ENCODE results near the gene CCNK.

Gene CCNK

DNA sequence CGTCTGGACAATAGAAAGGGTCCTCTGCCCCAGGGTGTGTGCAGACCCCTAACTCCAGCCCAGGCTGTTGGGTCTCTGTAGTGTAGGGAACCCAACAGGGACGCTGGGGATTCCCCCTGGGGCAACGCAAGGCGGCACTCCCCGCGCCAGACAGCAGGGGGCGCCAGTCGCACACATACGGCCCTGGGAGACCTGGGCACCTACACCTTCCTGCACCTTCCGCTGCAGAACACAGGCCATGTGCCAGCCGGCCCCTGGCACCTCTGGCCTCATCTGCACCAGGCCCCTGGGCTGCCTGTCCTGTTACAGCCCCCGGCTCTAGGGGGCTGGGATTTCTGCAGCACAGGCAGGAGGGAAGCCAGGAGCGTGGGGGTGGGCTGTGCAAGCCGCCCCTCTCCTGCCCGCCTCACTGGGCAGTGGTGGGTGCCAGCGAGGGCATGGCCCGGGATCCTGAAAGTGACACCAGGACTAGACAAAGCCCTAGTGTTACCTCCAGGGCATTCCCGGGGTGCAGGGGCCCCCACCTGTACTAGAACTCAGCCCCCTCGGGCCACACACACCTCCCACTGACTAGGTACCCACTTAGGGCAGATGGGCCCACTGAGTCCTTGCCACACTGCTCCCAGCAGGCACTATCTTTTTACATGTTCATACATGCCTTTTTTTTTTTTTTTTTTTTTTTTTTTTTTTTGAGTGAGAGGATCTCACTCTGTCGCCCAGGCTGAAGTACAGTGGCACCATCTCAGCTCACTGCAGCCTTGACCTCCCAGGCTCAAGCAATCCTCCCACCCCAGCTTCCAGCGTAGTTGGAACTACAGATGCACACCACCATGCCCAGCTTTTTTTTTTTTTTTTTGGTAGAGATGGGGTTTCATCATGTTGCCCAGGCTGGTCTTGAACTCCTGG lies 37.5 kb downstream of the CCNK start:
- peak; percentile 78 for ATAC-seq
- no peak for TF ChIP-seq ZNF70 (CRISPR knock-in tag; IDR thresholded peaks at IDR 0.05)
- TF ChIP-seq CSDC2 (CRISPR knock-in tag; IDR thresholded peaks at IDR 0.05), result no peak
- TF ChIP-seq ESRRG (CRISPR knock-in tag; IDR thresholded peaks at IDR 0.05), result no peak
- TF ChIP-seq, protein P1, sequence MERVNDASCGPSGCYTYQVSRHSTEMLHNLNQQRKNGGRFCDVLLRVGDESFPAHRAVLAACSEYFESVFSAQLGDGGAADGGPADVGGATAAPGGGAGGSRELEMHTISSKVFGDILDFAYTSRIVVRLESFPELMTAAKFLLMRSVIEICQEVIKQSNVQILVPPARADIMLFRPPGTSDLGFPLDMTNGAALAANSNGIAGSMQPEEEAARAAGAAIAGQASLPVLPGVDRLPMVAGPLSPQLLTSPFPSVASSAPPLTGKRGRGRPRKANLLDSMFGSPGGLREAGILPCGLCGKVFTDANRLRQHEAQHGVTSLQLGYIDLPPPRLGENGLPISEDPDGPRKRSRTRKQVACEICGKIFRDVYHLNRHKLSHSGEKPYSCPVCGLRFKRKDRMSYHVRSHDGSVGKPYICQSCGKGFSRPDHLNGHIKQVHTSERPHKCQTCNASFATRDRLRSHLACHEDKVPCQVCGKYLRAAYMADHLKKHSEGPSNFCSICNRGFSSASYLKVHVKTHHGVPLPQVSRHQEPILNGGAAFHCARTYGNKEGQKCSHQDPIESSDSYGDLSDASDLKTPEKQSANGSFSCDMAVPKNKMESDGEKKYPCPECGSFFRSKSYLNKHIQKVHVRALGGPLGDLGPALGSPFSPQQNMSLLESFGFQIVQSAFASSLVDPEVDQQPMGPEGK (CRISPR knock-in tag; IDR thresholded peaks at IDR 0.05; ENCODE audit: borderline replicate concordance), result no peak
- TF ChIP-seq ZFP30 (CRISPR knock-in tag; IDR thresholded peaks at IDR 0.05), result no peak
- TF ChIP-seq, protein P2, sequence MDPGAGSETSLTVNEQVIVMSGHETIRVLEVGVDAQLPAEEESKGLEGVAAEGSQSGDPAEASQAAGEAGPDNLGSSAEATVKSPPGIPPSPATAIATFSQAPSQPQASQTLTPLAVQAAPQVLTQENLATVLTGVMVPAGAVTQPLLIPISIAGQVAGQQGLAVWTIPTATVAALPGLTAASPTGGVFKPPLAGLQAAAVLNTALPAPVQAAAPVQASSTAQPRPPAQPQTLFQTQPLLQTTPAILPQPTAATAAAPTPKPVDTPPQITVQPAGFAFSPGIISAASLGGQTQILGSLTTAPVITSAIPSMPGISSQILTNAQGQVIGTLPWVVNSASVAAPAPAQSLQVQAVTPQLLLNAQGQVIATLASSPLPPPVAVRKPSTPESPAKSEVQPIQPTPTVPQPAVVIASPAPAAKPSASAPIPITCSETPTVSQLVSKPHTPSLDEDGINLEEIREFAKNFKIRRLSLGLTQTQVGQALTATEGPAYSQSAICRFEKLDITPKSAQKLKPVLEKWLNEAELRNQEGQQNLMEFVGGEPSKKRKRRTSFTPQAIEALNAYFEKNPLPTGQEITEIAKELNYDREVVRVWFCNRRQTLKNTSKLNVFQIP (CRISPR knock-in tag; IDR thresholded peaks at IDR 0.05; ENCODE audit: borderline replicate concordance, low read depth), result no peak
- no peak for TF ChIP-seq TCF4 (CRISPR knock-in tag; IDR thresholded peaks at IDR 0.05; ENCODE audit: borderline replicate concordance)
- no peak for TF ChIP-seq ZNF8 (CRISPR knock-in tag; IDR thresholded peaks at IDR 0.05)
- TF ChIP-seq ZFP3 (CRISPR knock-in tag; IDR thresholded peaks at IDR 0.05), result no peak
- TF ChIP-seq TOX (CRISPR knock-in tag; IDR thresholded peaks at IDR 0.05; ENCODE audit: borderline replicate concordance), result no peak
- TF ChIP-seq, protein P3, sequence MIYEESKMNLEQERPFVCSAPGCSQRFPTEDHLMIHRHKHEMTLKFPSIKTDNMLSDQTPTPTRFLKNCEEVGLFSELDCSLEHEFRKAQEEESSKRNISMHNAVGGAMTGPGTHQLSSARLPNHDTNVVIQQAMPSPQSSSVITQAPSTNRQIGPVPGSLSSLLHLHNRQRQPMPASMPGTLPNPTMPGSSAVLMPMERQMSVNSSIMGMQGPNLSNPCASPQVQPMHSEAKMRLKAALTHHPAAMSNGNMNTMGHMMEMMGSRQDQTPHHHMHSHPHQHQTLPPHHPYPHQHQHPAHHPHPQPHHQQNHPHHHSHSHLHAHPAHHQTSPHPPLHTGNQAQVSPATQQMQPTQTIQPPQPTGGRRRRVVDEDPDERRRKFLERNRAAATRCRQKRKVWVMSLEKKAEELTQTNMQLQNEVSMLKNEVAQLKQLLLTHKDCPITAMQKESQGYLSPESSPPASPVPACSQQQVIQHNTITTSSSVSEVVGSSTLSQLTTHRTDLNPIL (CRISPR knock-in tag; IDR thresholded peaks at IDR 0.05; ENCODE audit: low read depth), result no peak
- no peak for TF ChIP-seq SNAI2 (CRISPR knock-in tag; IDR thresholded peaks at IDR 0.05)
- no peak for TF ChIP-seq ISL1 (CRISPR knock-in tag; IDR thresholded peaks at IDR 0.05)
- TF ChIP-seq ZNF565 (CRISPR knock-in tag; conservative IDR thresholded peaks at IDR 0.05; ENCODE audit: low read depth), result no peak
- TF ChIP-seq OSR1 (CRISPR knock-in tag; IDR thresholded peaks at IDR 0.05), result no peak
- no peak for TF ChIP-seq GLIS3 (CRISPR knock-in tag; IDR thresholded peaks at IDR 0.05)
- TF ChIP-seq ARNTL (CRISPR knock-in tag; IDR thresholded peaks at IDR 0.05; ENCODE audit: borderline replicate concordance, low read depth), result no peak
- TF ChIP-seq ZC3H10 (CRISPR knock-in tag; IDR thresholded peaks at IDR 0.05), result no peak

DNA sequence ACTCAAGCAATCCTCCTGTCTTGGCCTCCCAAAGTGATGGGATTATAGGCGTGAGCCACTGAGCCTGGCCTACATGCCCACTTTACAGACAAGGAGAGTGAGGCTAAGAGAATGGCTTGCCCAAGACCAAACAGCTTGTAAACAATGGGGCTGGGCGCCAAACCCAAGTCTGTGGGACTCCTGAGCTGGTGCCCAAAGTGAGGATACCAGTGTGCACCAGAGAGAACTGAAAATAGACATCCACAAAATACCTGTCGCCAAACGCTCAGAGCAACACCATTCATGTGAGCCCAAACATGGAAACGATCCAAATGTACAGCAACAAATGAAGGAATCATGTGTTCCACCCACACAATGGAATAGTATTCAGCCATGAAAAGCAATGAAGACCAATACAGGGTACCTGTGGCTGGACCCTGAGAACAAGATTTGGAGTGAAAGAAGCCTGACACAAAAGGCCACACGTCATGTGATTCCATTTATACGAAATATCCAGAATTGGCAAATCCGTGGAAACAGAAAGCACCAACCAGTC lies 38.2 kb downstream of the CCNK start:
- ATAC-seq, result no peak
- TF ChIP-seq RARB (CRISPR knock-in tag; IDR thresholded peaks at IDR 0.05) (no peak), ZNF565 (CRISPR knock-in tag; conservative IDR thresholded peaks at IDR 0.05; ENCODE audit: low read depth) (no peak), ARNTL (CRISPR knock-in tag; IDR thresholded peaks at IDR 0.05; ENCODE audit: borderline replicate concordance, low read depth) (no peak), GLIS3 (CRISPR knock-in tag; IDR thresholded peaks at IDR 0.05) (no peak), ISL1 (CRISPR knock-in tag; IDR thresholded peaks at IDR 0.05) (no peak), SNAI2 (CRISPR knock-in tag; IDR thresholded peaks at IDR 0.05) (no peak), PPARA (CRISPR knock-in tag; IDR thresholded peaks at IDR 0.05; ENCODE audit: borderline replicate concordance) (no peak), ZNF8 (CRISPR knock-in tag; IDR thresholded peaks at IDR 0.05) (no peak)
- TF ChIP-seq, protein P2 (CRISPR knock-in tag; IDR thresholded peaks at IDR 0.05; ENCODE audit: borderline replicate concordance, low read depth), result no peak
- TF ChIP-seq, protein P1 (CRISPR knock-in tag; IDR thresholded peaks at IDR 0.05; ENCODE audit: borderline replicate concordance), result no peak
- TF ChIP-seq, protein P3 (CRISPR knock-in tag; IDR thresholded peaks at IDR 0.05; ENCODE audit: low read depth), result no peak

Measured in SK-N-SH treated with all-trans-retinoic acid at 6 μM for 48 hours (cell line).